Activated CD4-positive, alpha-beta memory T cell treated with anti-CD3 and anti-CD28 coated beads, Interleukin-2, amount 10 ng/mL, durations not matched to agents 7 days and 5 days (primary cell): ENCODE results near the gene VCP. TPM values are rescaled to one million over a fixed set of nuclear protein-coding genes. Genes with fewer than 3 reads are reported as not detected.
A peak's percentile ranks its signal among the peaks of the same experiment; 100 is the strongest.

Experiments used
- CTCF ChIA-PET: fragments of 350-600 bp; sonication (Branson Sonifier 250); formaldehyde crosslinking; loops from one replicate; lab custom pipeline; 2021; ENCODE audit warnings: antibody characterized with exemption, inconsistent platforms; lab: Charles Lee
- POLR2A ChIA-PET: fragments of 350-600 bp; sonication (Branson Sonifier 250); formaldehyde crosslinking; loops from one replicate; lab custom pipeline; 2021; ENCODE audit warnings: antibody characterized with exemption; lab: Charles Lee
- DNase-seq: peaks from one replicate; pipeline ENCODE4 v3.0.0-alpha.2; 2020
- H3K27ac Mint-ChIP-seq: one replicate; pipeline ENCODE4 v1.8.0; 2021; ENCODE audit warnings: mild to moderate bottlenecking, mixed read lengths
- H3K27me3 Mint-ChIP-seq: one replicate; pipeline ENCODE4 v1.8.0; 2021; ENCODE audit warnings: mixed read lengths
- H3K36me3 Mint-ChIP-seq: one replicate; pipeline ENCODE4 v1.8.0; 2021; ENCODE audit warnings: low read depth, mixed read lengths
- H3K4me1 Mint-ChIP-seq: one replicate; pipeline ENCODE4 v1.8.0; 2021; ENCODE audit warnings: mixed read lengths
- H3K4me3 Mint-ChIP-seq: one replicate; pipeline ENCODE4 v1.8.0; 2021; ENCODE audit warnings: mild to moderate bottlenecking, mixed read lengths
- H3K9me3 Mint-ChIP-seq: one replicate; pipeline ENCODE4 v1.8.0; 2021; ENCODE audit warnings: mixed read lengths
- total RNA-seq, 2 experiments: library from RNA; stranded (reverse); gene quantifications; one replicate each; pipeline ENCODE4 v1.2.3, GENCODE V29; 2021

VCP gene
- 100 to 1,000 TPM; 224 to 236 TPM for total RNA-seq

DNA sequence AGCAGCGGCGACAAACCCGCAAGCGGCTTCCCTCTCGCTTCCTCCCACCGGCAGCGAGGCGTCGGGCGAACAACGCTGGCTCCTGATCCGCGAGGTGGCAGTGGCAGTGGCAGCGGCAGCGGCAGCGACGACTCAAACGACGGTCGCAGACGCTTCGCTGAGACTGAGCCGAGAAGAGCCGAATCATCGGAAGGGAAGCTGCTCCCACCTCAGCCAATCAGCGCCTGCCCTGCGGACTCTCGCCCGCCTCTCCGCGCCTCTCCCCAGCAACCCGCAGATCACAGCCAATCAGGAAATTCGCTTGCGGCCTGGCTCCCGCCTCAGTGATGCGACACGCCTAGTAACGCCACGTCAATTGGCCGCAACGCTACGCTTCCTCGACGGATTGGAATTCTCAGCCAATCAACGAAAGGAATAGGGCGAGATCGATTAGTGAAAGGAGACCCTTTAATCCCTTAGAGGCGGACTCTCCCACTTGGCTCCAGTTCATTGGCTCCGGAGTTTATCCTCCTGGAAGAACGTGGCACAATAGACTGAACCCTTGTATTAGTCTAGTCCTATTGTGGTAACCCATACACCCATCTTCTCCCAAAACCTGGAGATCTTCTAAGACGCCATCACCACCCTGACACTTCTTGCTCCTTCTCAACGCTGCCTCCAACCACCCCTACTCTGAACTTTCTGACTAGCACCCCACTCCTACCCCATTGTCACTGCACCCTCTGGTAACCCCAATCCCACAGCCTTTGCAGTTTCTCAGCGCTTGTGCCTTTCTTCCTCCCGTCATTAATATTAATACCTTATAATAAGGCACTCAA lies at the start of gene VCP:
VCP (minus strand) TSS at position 165 of the 818 bp plus-strand sequence. CDS start 272 bp downstream, outside the sequence.
- peak; percentile 98 for DNase-seq
- no peaks in the 10 kb centered on the region for H3K9me3 Mint-ChIP-seq
- H3K4me3 Mint-ChIP-seq: peak within 1 kb of the TSS; percentile 89
- CTCF ChIA-PET: interaction anchor here (0.6 to 5.2 kb wide), 15 partner anchors 7 to 187 kb away, joined by 3 to 28 read pairs (median 4); partner anchors contain the start of genes ATOSB, FANCG, PIGO and STOML2
- H3K4me1 Mint-ChIP-seq: peaks cover 72% of the 10 kb centered on the region
- H3K27ac Mint-ChIP-seq: peak within 1 kb of the TSS; percentile 95
- POLR2A ChIA-PET: interaction anchor here (0.6 to 9.3 kb wide), 15 partner anchors 8 to 672 kb away, joined by 3 to 136 read pairs (median 11); partner anchors contain the start of genes ATOSB, CCDC107, DNAJB5 and FANCG
- no peaks in the 10 kb centered on the region for H3K27me3 Mint-ChIP-seq
- H3K36me3 Mint-ChIP-seq: peaks cover 73% of the 10 kb centered on the region

DNA sequence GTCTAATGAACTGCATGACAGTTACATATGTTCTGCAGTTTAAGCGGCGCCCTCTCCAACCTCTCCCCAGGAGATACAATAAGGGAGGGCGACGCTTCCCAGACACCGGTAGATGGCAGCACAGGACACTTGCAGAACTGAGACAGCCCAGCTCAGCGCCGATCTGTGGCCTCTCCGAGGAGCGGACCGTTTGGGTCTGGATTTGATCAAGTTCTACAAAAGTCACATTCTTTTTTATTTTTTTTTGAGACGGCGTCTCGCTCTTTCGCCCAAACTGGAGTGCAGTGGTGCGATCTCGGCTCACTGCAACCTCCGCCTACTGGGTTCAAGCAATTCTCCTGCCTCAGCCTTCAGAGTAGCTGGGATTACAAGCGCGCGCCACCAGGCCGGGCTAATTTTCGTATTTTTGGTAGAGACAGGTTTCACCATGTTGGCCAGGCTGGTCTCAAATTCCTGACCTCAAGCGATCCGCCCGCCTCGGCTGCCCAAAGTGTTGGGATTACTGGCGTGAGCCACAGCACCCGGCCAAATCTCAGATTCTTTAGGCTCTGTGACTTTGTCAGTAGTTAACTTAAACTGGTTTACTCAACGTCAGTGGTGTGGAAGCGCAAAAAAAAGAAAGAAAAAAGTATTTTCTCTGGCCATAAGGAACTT lies 44.6 kb upstream of the VCP start:
- ChIA-PET CTCF (interaction anchor here (0.7 to 5.1 kb wide), 17 partner anchors 10 to 547 kb away, joined by 3 to 69 read pairs (median 4); partner anchors contain the start of genes STOML2 and VCP), POLR2A (interaction anchor here (3.9 to 4.7 kb wide), 2 partner anchors 21 to 38 kb away, joined by 38 to 39 read pairs; partner anchors contain the start of genes FANCG and PIGO)
- Mint-ChIP-seq H3K27ac (peak overlapping the region; percentile 92), H3K4me3 (peak overlapping the region; percentile 98), H3K27me3 (no peaks in the 10 kb centered on the region), H3K36me3 (peaks cover 6% of the 10 kb centered on the region), H3K4me1 (peaks cover 38% of the 10 kb centered on the region), H3K9me3 (no peaks in the 10 kb centered on the region)
- peak; percentile 89 for DNase-seq

DNA sequence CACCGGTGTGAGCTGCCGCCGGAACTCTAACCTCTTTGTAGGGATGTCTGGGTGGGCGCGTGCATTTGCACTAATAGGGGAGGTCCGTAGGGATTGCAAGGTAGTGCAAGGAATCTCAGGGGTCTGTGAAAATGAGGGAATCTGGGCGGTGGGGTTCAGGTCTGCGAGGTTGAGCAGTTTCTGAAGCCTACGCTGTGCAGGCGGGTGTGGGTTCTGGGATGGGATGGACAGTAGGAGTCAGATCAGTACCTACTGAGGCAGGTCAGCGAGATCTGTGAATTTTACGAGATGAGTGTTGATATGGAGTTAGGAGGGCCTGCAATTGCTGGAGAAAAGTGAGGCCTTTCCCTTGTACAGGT lies 44.1 kb upstream of the VCP start:
- ChIA-PET CTCF (interaction anchor here (0.7 to 5.1 kb wide), 16 partner anchors 13 to 548 kb away, joined by 3 to 69 read pairs (median 4); partner anchors contain the start of genes STOML2 and VCP), POLR2A (interaction anchor here (3.3 to 4.7 kb wide), 3 partner anchors 13 to 38 kb away, joined by 38 to 50 read pairs (median 39); partner anchors contain the start of genes FANCG, PIGO and STOML2)
- Mint-ChIP-seq H3K27me3 (no peaks in the 10 kb centered on the region), H3K36me3 (peaks cover 6% of the 10 kb centered on the region), H3K4me3 (peak overlapping the region; percentile 98), H3K9me3 (no peaks in the 10 kb centered on the region), H3K27ac (peak overlapping the region; percentile 92), H3K4me1 (peaks cover 44% of the 10 kb centered on the region)
- no peak for DNase-seq

DNA sequence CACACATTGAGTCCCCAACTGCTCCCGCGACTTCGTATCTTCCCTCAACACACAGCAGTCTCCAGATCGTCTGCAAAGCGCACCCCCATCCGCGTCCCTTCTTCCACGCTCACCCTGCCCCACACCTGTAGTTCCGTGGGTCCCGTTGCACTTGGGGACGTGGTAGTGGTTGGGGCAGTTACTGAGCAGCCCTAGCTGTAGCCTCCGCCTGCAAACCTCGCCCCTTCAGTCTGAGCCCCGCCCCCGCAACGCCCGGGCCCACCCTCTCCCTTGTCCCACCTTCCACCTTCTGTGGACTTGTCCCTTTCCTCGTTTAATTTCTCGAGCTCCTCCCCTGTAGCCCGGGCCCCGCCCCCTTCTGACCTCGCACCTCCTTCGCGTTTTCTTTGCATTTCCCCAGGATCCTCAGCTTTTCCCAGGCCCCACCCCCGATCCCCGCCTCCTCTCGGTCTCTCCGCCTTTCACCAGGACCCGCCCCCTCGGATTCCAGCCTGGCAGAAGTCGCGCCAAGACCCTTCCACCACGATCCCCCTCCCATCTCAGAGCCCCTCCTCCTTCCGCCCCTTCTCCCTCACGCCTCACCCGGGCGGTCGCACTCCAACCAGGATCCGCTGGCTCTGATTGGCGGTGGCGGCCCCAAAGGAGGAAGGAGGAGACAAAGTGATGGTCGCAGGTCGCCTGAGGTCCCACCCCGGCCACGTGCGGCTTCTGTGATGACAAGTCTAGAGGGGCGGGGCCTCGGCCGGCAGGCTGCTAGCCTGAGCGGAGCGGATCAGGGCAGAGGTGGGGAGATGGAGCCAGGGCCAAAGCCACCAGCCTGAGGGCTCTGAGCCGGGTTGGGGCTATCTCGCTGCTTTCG lies 43.5 kb upstream of the VCP start, which contains the start of gene ATOSB:
ATOSB (minus strand) TSS at position 183 of the 859 bp plus-strand sequence. CDS start 7,588 bp downstream, outside the sequence.
- Mint-ChIP-seq H3K4me1 (peaks cover 46% of the 10 kb centered on the region), H3K27ac (peak within 1 kb of the TSS; percentile 92), H3K36me3 (peaks cover 6% of the 10 kb centered on the region), H3K27me3 (no peaks in the 10 kb centered on the region), H3K9me3 (no peaks in the 10 kb centered on the region), H3K4me3 (peak within 1 kb of the TSS; percentile 98)
- CTCF ChIA-PET: interaction anchor here (0.8 to 5.1 kb wide), 14 partner anchors 12 to 488 kb away, joined by 3 to 69 read pairs (median 5); partner anchors contain the start of genes FANCG, PIGO, STOML2 and VCP
- DNase-seq: peak; percentile 96
- POLR2A ChIA-PET: interaction anchor here (0.9 to 4.7 kb wide), 9 partner anchors 13 to 216 kb away, joined by 3 to 50 read pairs (median 6); partner anchors contain the start of genes DNAJB5, FANCG, PIGO and STOML2

DNA sequence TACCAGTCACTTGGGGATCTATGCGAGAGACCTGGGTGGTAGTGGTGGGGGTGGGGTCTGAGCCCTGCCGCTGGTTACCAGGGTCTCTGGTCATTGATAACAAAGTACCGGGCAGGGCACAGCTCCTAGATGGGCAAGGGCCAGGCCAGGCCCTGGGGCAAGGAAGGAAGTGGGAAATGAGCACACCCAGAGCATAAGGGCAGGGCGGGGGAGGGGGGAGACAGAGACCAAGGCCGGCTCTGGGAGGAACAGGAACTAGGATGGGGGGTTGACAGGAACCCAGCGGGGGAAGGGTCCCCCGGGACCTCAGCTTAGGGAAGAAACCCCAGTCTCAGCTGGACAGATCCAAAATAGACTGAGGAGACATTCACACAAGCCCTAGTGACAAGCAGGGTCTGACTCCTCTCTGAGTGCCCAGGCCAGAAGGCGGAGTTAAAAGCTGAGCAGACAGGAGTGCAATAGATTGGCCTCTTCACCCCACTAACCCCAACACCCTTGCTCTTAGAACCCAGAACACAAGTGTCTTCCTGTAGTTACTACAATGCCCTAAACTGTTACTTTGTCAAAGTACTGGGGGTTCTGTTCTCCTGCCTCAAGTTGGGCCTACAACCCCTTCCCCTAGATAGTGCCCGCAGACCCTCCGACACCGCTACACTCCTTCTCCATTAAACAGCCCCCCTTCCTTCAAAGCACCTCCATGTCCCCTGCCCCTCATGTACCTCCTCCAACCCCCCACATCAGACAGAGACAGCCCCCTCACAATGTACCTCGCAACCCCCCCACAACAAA lies 42.6 kb upstream of the VCP start:
- peak overlapping the region; percentile 92 for H3K27ac Mint-ChIP-seq
- ChIA-PET CTCF (interaction anchor here (0.8 to 5.1 kb wide), 16 partner anchors 11 to 489 kb away, joined by 3 to 69 read pairs (median 5); partner anchors contain the start of genes FANCG, PIGO, STOML2 and VCP), POLR2A (interaction anchor here (0.9 to 4.7 kb wide), 14 partner anchors 9 to 697 kb away, joined by 3 to 50 read pairs (median 6); partner anchors contain the start of genes CCDC107, DNAJB5, FANCG and PIGO)
- DNase-seq: peak; percentile 63
- H3K36me3 Mint-ChIP-seq: peaks cover 6% of the 10 kb centered on the region
- peaks cover 55% of the 10 kb centered on the region for H3K4me1 Mint-ChIP-seq
- peak overlapping the region; percentile 98 for H3K4me3 Mint-ChIP-seq
- no peaks in the 10 kb centered on the region for H3K27me3 Mint-ChIP-seq
- no peaks in the 10 kb centered on the region for H3K9me3 Mint-ChIP-seq

DNA sequence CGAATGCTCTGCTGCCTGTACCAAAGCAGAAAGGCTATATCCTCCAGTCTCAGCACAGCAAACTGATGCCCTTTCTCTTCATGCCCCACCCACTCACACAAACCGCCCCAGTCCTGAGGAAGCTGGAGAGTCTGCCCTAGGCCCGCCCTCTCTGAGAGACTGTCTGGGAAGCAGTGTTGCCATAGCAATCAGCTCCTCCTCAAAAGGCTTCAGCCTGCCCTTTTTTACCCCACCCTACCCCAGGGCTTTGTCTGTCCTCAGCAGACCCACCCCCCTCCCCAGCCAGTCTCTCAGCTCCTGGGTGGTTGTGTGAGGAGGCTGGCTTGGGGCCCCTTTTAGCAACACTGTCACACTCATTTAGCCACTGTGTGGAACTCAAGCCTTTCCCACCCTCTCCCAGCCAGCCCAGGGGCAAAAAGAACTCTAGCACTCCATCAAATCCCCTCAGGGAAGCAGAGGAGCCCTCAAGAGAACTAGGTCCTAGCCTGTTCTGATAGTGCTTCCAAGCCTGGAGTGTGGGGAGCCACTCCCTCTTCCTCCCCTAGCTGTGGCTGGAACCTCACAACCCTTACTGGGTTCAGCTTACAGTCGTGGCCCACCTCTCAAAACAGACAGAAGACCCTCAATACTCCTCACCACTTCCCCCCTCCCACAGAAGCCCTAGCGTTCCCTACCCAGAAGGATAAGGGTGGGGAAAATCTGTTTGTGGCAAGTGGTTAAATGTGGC lies 41.9 kb upstream of the VCP start:
- Mint-ChIP-seq H3K36me3 (peaks cover 6% of the 10 kb centered on the region), H3K9me3 (no peaks in the 10 kb centered on the region), H3K4me1 (peaks cover 61% of the 10 kb centered on the region)

DNA sequence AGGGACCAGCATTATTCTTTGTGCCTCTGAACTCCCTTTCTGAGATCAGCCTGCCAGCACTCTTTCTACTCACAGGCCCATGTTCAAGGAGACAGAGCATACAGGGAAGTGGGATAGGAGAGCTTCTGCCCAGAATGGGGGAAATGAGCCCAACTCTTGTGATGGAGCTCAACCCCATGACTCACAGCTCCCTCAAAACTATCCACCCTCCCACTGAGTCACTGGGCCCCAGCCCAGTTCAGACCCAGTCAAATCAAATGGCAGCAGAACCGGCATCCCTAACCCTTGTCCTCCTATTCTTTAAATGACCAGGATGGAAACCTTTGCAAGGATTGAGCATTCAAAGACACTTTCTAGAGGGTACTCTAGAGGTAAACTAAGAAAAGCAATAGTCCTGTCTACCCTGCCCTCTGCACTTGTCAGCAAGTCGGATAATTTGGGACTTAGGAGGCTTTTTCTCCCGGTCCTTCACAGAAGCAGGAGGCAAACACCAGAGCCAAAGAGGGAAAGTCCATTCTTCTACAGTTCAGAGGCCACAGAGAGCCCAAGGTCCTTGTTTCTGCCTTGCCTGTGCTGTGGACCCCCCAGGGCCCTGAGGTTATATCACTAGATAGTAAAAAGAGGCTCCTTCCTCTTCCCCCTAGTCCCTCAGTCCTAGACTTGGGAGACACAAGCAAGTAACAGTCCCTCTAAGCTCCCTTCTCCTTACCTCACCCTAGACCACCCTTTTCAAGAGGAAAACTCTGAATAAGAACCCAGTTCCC lies 40.0 kb upstream of the VCP start:
- Mint-ChIP-seq H3K27ac (peak overlapping the region; percentile 79), H3K36me3 (peaks cover 14% of the 10 kb centered on the region), H3K9me3 (no peaks in the 10 kb centered on the region), H3K4me1 (peaks cover 64% of the 10 kb centered on the region), H3K27me3 (no peaks in the 10 kb centered on the region), H3K4me3 (peak overlapping the region; percentile 73)
- CTCF ChIA-PET: interaction anchor here (0.6 to 1.8 kb wide), 4 partner anchors 9 to 1066 kb away, joined by 3 to 8 read pairs (median 4); partner anchors contain the start of genes PIGO, STOML2 and VCP
- DNase-seq: no peak
- POLR2A ChIA-PET: interaction anchor here (0.6 to 2.9 kb wide), 6 partner anchors 10 to 267 kb away, joined by 3 to 23 read pairs (median 10); partner anchors contain the start of genes PIGO, STOML2 and VCP

More for the DNA sequence above, 41.9 kb upstream of the VCP start:
- Mint-ChIP-seq H3K4me3 (peak overlapping the region; percentile 98), H3K27ac (peak overlapping the region; percentile 92), H3K27me3 (no peaks in the 10 kb centered on the region)
- ChIA-PET CTCF (interaction anchor here (0.8 to 5.1 kb wide), 13 partner anchors 11 to 615 kb away, joined by 3 to 69 read pairs (median 5); partner anchors contain the start of genes FANCG, PIGO, STOML2 and VCP), POLR2A (interaction anchor here (1.1 to 4.7 kb wide), 15 partner anchors 8 to 698 kb away, joined by 3 to 50 read pairs (median 6); partner anchors contain the start of genes CCDC107, DNAJB5, FANCG and PIGO)
- peak; percentile 87 for DNase-seq

DNA sequence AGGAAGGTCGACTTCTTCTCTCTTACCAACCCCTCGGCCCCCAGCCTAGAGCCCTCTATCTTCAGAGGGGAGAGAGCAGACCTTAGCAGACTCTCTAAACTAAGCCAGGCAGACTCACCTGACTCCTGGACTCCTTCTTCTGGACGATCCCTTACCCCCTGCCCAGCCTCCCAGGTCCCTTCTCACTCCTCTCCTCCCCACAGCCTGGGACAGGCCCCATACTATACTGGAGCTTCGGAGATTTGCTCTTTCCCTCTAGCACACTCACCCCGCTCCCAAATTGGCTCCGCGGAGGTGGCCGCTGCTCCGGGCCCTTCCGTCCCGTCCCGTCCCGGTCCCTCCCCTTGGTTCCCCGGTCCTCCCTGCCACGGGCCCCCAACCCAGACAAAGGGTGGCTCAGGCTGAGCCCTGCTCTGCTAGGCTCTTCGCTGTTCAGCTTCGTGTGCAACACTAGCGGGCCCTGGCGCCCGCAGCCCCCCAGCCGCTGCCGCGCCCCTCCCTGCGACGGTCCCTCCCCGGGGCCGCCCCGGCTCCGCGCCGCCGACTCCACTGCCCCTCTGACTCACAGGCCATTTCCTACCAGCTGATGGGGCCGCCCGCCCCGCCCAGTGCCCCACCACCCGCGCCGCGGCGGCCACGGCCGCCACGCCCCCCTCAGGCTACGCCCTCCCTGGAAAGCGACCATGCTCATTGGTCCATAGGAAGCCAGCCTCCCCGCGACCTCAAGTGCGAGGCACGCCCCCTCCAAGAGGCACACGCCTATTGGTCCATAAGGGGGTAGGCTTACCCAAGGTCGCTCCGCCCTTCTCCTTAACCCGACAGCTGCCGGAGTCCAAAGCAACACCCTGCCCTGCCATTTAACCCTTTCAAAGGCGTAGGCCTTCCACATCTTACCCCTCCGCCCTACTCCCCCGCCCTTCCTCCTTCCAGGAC lies 38.8 kb upstream of the VCP start:
- peak overlapping the region; percentile 73 for H3K4me3 Mint-ChIP-seq
- POLR2A ChIA-PET: interaction anchor here (0.6 to 2.9 kb wide), 9 partner anchors 9 to 448 kb away, joined by 3 to 23 read pairs (median 9); partner anchors contain the start of genes FANCG, PIGO, STOML2 and VCP
- H3K36me3 Mint-ChIP-seq: peaks cover 19% of the 10 kb centered on the region
- no peaks in the 10 kb centered on the region for H3K9me3 Mint-ChIP-seq
- peak; percentile 97 for DNase-seq
- CTCF ChIA-PET: interaction anchor here (0.6 to 1.8 kb wide), 6 partner anchors 14 to 1067 kb away, joined by 3 to 8 read pairs (median 4); partner anchors contain the start of genes FANCG, PIGO and VCP
- peak overlapping the region; percentile 79 for H3K27ac Mint-ChIP-seq
- H3K27me3 Mint-ChIP-seq: no peaks in the 10 kb centered on the region
- peaks cover 54% of the 10 kb centered on the region for H3K4me1 Mint-ChIP-seq
